H1 (cell line): ENCODE measurements around the gene CCDC144A.
"Not testable (repeated sequence)": the region's sequence is repeated elsewhere in the genome, so short reads cannot be mapped to it uniquely, and the experiment has no call there.

ENCODE experiments used
- CTCF ChIP-seq, 3 experiments: IDR thresholded peaks; 1 replicate in 2 of 3; 2 replicates in 1 of 3; pipeline versions ENCODE4 v1.5.1 to v1.6.1; 2011; ENCODE audit warnings: low read length in 3 of 3, mild to moderate bottlenecking in 3 of 3, inconsistent platforms in 2 of 3, low read depth in 1 of 3, moderate library complexity in 1 of 3; ENCODE audit not compliant: insufficient read depth in 1 of 3; ENCODE audit errors: control extremely low read depth in 1 of 3
- GABPA ChIP-seq: IDR thresholded peaks from 2 replicates; pipeline ENCODE4 v1.6.1; 2011; ENCODE audit warnings: mild to moderate bottlenecking, low read length, moderate library complexity, borderline replicate concordance; ENCODE audit not compliant: insufficient read depth
- KDM5A ChIP-seq: fragments of 200-600 bp; IDR thresholded peaks from 2 replicates; pipeline ENCODE4 v1.7.1; 2012; ENCODE audit warnings: mild to moderate bottlenecking, low read length, inconsistent platforms, mixed read lengths
- POLR2A ChIP-seq, 2 experiments: IDR thresholded peaks; 1 replicate in 1 of 2; 2 replicates in 1 of 2; pipeline ENCODE4 v1.6.1; 2011; ENCODE audit warnings: low read depth in 2 of 2, low read length in 2 of 2, mild to moderate bottlenecking in 2 of 2; ENCODE audit errors: control extremely low read depth in 1 of 2

GRCh38 chr17:16806599-16806998 lies 116.6 kb downstream of the CCDC144A start:
- not testable (repeated sequence) for TF ChIP-seq GABPA; POLR2A (IDR thresholded peaks at IDR 0.05; ENCODE audit: control extremely low read depth in 1 of 2, low read depth in 2 of 2, low read length in 2 of 2); CTCF (IDR thresholded peaks at IDR 0.05; ENCODE audit: control extremely low read depth in 1 of 3, insufficient read depth in 1 of 3, low read depth in 1 of 3, low read length in 3 of 3); KDM5A
